HS-5 (cell line): Measurements from ENCODE around the gene PPM1A.

Source experiments
- DNase-seq: peaks from one replicate; pipeline ENCODE4 v3.0.0-alpha.2; 2012; ENCODE audit warnings: low read depth

PPM1A gene

GRCh38 chr14:60323199-60323896 is 74.3 kb downstream of the PPM1A start:
- DNase-seq, result no peak

- no peak for DNase-seq
Observed at GRCh38 chr14:60324837-60325236, 75.8 kb downstream of the PPM1A start.

- DNase-seq, result no peak
Observed at GRCh38 chr14:60326274-60326673, 77.3 kb downstream of the PPM1A start.

- no peak for DNase-seq
Observed at GRCh38 chr14:60327447-60328331, 78.7 kb downstream of the PPM1A start.

GRCh38 chr14:60328583-60328982 is 79.6 kb downstream of the PPM1A start:
- DNase-seq, result no peak

GRCh38 chr14:60329274-60329673 is 80.3 kb downstream of the PPM1A start:
- no peak for DNase-seq

- no peak for DNase-seq
Observed at GRCh38 chr14:60331201-60332045, 82.4 kb downstream of the PPM1A start.

GRCh38 chr14:60332046-60332399 is 83.0 kb downstream of the PPM1A start:
- no peak for DNase-seq

- DNase-seq, result no peak
Observed at GRCh38 chr14:60332869-60333268, 83.8 kb downstream of the PPM1A start.

- no peak for DNase-seq
Observed at GRCh38 chr14:60339571-60339970, 90.5 kb downstream of the PPM1A start.

- no peak for DNase-seq
Observed at GRCh38 chr14:60343571-60344071, 94.6 kb downstream of the PPM1A start.

- no peak for DNase-seq
Observed at GRCh38 chr14:60344751-60345150, 95.7 kb downstream of the PPM1A start.

GRCh38 chr14:60346706-60347105 is 97.7 kb downstream of the PPM1A start:
- no peak for DNase-seq

GRCh38 chr14:60348211-60348610 is 99.2 kb downstream of the PPM1A start:
- DNase-seq, result no peak
